IPS-18c (cell line): ENCODE data around the gene CHRNA1.
"Not testable (repeated sequence)": the region's sequence is repeated elsewhere in the genome, so short reads cannot be mapped to it uniquely, and the experiment has no call there.

Experiments used
- H3K4me3 ChIP-seq: 2 replicates; pipeline ENCODE4 v1.7.0; 2013; ENCODE audit warnings: low read depth, mild to moderate bottlenecking, low read length, moderate library complexity; ENCODE audit not compliant: insufficient read depth
- H3K9me3 ChIP-seq: one replicate; pipeline ENCODE4 v1.6.1; 2013; ENCODE audit warnings: mild to moderate bottlenecking, low read length, moderate library complexity; ENCODE audit not compliant: control insufficient read depth, insufficient read depth

The CHRNA1 gene

DNA sequence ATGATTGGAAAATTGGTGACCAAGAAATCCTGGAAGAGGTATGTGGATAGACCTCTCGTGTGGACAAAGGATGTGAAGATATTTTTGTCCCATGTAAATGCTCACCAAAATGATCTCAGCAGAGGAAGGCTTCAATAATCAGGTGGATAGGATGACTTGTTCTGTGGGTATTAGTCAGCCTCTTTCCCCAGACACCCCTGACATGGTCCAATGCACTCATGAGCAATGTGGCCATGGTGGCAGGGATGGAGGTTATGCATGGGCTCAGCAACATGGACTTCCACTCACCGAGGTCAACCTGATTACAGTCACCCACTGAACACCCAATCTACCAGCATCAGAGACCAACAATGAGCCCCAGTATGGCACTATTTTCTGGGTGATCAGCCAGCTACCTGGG, 20.2 kb downstream of the CHRNA1 start:
- no peaks in the 10 kb centered on the region for H3K9me3 ChIP-seq
- no peak overlapping the region for H3K4me3 ChIP-seq

DNA sequence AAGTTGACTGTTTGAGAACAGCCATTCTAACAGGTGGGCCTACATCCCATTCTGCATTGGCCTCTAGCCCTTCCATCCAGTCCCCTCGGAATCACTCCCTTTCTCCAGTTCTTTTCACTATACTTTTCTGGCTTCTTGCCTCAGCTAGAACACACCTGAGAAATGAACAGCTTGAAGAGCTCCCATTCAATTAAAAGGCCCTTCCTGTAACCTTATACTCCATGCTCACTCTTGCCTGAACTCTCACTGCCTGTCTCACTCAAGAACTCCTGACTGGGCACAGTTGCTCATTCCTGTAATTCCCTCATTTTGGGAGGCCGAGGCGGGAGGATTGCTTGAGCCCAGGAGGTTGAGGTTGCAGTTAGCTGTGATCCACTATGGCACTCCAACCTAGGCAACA, 23.6 kb downstream of the CHRNA1 start:
- Histone ChIP-seq H3K4me3 (no peak overlapping the region), H3K9me3 (no peaks in the 10 kb centered on the region)

DNA sequence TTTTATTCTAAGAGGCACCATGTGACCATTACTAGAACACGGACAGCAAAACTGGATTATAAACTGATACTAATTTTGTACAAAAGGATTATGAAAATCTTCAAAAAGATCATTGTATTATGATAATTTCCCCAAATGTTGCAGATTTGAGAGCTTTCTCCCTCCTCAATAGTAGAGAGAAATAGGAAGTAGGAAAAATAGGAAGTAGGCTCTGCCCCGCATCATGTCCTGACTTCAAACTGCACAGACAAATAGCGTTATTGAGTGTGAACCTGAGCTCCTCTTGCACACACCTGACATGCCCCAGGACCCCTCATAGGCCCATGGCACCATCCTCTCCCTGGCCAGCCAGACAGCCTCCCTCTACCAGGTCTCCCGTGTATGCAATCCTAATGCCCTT, 25.4 kb downstream of the CHRNA1 start:
- Histone ChIP-seq H3K9me3 (no peaks in the 10 kb centered on the region), H3K4me3 (no peak overlapping the region)

DNA sequence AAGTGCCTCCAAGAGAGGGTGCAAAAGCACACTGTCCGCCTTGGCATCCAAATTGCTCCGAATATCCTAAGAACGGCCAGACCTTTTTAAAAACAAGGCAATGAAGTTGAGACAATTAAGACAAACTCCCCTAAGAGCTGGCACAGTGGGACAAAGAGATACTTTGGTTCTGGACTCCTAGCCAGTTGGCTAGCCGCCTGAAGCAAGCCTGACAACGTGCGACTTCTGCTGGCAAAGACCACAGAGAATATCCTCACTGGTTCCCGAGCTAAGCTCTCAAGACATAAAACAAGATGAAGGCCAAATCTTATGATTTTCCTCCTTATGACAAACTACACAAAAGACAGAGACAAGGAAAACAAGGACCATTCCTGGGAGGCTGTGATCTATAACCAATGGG, 32.7 kb downstream of the CHRNA1 start:
- Histone ChIP-seq H3K9me3 (peaks cover 3% of the 10 kb centered on the region), H3K4me3 (no peak overlapping the region)

DNA sequence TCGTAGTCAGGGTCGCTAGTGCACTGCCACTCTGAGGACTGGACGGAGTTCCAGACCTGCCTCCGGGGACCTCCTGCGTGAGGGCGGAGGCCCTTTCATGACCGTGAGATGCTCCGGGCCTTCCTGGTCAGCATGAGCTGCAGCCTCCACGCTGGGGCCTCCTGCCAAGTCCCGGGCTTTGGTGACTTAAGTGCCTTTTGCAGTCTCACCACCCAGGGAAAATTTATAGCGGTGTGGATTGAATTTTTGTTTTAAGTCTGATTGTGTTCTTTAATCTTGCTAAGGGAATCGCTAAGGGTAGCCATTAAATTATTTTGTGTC, 33.6 kb downstream of the CHRNA1 start:
- Histone ChIP-seq H3K9me3 (peaks cover 3% of the 10 kb centered on the region), H3K4me3 (peak overlapping the region; percentile 75; the same call in 1 of the 2 replicates)

DNA sequence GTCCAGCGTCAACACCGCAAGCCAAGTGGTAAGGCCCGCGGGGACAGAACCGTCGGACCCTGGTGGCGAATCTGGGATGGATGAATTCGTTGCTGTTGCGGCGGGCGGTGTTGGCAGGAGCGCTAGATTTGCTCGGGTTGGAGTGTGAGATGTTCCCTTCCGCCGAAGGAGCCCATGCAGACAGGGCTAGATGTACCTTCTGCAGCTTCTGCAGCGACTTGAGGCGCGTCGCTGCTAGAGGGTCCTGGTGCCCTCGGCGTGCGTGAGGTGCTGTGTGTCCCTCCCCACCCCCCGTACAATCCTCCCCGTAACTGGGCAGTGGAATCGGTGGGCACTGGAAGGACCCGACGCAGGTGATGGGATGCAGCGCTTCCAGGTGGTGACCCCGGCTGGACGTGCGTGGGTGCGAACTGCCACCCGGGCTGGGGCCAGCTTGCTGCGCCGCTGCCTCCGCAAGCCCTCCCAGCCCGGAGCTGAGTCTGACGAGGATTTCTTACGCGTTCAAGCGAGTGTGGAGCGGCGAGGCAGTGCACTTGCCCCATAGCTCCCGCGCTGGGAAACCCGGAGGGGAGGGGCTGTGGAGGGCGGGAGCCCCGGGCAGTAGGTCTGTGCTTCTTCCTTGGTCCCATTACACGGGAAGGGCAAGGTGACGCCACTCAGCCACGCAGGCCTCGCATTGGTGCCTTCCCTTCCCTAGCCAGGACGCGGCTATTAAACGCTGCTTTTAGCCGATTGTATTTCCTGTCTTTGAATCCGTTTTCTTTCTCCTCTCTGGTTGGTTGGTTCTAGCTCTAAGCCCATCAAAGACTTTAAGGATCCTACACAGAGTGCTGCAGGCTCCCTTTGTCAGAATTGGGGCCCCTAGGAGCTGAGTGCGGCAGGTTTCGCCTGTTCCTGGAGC, 34.2 kb downstream of the CHRNA1 start:
- Histone ChIP-seq H3K4me3 (peak overlapping the region; percentile 75), H3K9me3 (peaks cover 3% of the 10 kb centered on the region)

DNA sequence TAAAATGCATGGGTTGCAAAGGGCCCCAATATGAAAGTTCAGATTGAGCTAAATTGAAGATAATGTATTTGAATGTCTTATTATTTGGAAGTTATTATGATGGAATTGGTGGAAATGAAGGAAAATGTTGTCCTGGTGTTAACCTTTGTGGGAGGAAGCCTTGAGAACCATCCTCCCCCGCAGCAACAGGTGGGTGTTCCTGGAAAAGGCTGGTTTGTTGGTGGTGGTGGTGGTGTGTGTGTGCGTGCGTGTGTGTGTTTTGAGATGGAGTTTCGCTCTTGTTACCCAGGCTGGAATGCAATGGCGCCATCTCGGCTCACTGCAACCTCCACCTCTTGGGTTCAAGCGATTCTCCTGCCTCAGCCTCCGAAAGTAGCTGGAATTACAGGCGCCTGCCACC, 36.2 kb downstream of the CHRNA1 start:
- Histone ChIP-seq H3K4me3 (no peak overlapping the region), H3K9me3 (peaks cover 3% of the 10 kb centered on the region)

DNA sequence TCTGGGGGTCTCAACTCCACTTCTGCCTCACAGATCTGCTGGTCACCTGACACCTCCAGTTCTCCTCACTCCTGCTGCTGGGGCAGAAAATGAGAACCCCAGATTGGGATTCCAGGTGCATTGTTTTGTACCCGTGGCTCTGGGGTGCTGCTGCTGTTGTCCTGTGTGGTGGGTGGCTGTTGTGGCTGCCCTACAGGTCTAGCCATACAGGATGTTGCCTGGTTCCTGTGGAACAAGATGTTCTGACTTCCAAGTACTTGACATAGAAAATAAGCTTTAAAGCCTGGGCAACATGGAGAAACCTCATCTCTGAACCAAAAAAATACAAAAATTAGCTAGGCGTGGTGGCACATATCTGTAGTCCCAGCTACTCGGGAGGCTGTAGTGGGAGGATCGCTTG, 38.1 kb downstream of the CHRNA1 start:
- H3K9me3 ChIP-seq, result peaks cover 3% of the 10 kb centered on the region

DNA sequence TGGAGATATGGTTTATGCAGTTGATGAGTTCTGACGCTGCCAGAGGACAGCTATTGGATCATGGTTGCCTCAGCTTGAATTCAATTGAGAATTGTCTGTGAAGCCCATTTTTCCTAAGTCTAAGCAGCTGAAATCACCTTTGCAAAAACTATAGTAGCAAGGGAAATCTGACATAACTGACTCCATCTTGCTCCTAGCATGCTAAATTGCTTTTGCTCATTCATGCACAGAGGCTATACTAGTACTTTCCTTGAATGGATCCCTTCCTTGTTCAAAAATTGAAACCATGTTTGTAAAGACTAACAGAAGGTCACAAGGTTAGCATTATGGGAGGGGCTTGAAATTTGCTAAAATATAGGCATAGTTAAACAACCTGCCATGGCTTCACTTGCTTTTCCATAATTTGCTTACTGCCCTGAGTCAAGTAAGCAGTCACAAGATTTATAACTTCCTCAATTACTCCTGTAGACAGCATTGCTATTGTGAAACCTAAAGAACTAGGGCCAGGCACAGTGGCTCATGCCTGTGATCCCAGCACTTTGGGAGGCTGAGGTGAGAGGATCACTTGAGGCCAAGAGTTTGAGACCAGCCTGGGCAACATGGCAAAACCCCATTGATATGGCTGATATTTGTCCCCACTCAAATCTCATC, 41.2 kb downstream of the CHRNA1 start:
- H3K4me3 ChIP-seq, result no peak overlapping the region
- no peaks in the 10 kb centered on the region for H3K9me3 ChIP-seq

More for the DNA sequence above, 38.1 kb downstream of the CHRNA1 start:
- no peak overlapping the region for H3K4me3 ChIP-seq

DNA sequence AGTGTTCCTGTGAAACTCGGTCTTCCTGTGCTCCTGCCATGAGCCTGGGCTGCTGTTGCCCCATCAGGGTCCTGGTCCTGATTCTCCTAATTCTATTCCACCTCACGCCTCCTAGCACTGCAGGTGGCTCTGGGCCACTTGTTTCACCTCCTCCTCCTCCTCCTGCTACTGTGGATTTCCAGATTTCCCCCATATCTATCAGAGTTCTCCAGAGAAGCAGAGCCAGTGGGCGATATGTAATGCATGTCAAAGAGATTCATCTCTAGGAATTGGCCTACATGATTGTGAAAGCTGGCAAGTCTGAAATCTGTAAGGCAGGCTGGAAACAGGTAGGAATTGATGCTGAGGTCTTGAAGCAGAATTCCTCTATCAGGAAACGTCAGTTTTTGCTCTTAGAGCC, 45.3 kb downstream of the CHRNA1 start:
- Histone ChIP-seq H3K9me3 (no peaks in the 10 kb centered on the region), H3K4me3 (no peak overlapping the region)

DNA sequence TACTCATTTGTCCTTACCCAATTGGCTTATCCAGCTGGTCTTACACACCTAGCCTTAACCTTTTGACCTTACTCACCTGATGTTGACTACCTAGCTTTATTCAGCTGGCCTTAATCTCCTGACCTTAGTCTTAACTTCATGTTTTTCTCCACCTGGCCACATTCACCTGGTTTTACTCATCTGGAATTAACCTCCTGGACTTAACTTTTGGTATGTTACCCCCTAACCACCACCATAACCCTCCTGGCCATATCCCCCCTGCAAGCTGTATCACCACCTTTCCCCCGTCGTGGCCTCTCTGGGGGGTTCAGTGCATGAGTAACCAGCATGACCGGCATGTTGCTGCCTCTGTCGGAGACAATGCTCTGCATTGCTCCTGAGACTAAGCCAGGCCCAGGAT, 45.7 kb downstream of the CHRNA1 start:
- no peaks in the 10 kb centered on the region for H3K9me3 ChIP-seq
- H3K4me3 ChIP-seq, result no peak overlapping the region

DNA sequence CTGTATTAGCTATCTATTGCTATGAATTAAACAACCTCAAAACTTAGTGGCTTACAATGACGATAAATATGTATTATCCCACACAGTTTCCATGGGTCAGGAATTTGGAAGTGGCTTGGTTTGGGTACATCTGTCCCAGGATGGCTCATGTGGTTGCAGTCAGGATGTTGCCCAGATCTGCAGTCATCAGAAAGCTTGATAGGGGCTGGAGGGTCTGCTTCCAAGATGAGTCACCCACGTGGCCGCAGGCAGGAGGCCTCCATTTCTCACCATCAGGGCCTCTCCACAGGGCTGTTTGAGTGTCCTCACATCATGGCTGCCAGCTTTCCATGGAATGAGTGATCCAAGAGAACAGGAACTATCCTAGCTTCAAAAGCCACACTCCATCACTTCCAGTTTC, 46.4 kb downstream of the CHRNA1 start:
- H3K9me3 ChIP-seq, result no peaks in the 10 kb centered on the region
- H3K4me3 ChIP-seq, result no peak overlapping the region

DNA sequence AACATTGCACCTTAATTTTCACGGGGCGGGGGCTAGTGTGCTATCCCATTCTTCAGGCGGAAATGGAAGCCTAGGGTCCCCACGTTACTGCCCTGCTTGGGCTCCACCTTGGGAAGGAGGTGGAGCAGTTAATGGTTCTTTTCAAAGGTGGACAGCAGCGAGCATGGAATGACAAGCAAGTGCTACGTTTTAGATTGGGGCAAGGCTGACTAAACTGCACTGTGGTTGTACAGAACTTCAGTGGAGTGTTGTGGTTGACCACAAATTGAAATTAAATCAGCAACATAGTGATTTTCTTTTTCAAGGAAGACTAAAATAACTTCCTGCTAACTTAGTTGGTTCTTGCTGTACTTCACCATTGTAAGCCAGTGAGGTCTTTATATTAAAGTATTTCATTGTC, 47.0 kb downstream of the CHRNA1 start:
- no peaks in the 10 kb centered on the region for H3K9me3 ChIP-seq
- no peak overlapping the region for H3K4me3 ChIP-seq

DNA sequence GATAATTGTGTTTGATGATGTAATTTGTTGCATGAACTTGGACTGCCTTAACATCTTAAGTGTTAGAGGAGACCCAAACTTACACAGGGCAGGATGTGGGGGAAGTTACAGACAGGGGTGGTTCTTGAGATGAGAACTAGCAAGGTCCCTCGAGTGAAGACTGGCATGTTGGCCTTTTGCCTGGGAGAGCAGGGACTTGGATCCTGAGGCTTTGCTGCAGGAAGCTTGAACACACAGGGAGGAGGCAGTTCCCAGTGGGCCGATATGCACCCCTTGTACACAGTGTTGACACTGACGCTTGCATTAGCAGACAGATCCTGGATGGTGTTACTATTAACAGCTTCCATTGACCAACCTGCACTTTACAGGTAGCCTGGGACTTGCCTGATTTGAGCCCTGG, 47.5 kb downstream of the CHRNA1 start:
- H3K9me3 ChIP-seq, result no peaks in the 10 kb centered on the region
- H3K4me3 ChIP-seq, result no peak overlapping the region

DNA sequence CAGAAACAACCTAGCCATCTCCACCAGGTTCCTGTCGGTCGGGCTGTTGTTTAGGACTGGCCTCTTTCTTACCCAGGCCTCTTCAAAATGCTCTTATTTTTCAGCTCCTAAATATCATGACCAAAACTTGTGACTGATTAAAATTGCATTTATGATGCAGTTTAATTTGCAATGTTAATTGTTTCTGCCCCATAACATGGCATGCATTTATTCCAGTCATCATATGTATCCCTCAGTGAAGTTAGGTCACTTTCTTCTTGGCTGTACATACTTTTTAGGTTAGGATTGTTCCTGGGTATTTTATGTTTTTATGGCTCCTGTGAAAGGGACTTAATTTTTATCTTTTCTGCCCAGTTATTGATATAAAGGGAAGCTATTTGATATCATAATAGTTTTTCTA, 50.6 kb downstream of the CHRNA1 start:
- no peak overlapping the region for H3K4me3 ChIP-seq

DNA sequence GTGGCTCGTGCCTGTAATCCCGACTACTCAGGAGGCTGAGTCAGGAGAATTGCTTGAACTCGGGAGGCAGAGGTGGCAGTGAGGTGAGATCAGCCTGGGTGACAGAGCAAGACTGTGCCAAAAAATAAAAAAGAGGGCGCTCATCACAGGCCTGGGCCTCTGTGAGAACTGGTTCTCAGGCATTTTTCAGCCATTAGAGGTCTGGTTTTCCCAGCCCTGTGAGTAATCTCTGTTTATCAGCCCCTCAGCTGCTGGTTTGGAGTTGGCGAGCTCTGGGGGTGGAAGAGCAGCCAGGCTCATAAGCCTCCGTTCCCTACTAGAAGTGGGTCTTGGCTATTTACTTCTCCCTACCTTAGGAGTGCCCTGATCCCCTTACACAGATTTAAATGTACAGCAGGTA, 53.1 kb downstream of the CHRNA1 start:
- no peaks in the 10 kb centered on the region for H3K9me3 ChIP-seq
- no peak overlapping the region for H3K4me3 ChIP-seq

More for the DNA sequence above, 50.6 kb downstream of the CHRNA1 start:
- H3K9me3 ChIP-seq, result no peaks in the 10 kb centered on the region

DNA sequence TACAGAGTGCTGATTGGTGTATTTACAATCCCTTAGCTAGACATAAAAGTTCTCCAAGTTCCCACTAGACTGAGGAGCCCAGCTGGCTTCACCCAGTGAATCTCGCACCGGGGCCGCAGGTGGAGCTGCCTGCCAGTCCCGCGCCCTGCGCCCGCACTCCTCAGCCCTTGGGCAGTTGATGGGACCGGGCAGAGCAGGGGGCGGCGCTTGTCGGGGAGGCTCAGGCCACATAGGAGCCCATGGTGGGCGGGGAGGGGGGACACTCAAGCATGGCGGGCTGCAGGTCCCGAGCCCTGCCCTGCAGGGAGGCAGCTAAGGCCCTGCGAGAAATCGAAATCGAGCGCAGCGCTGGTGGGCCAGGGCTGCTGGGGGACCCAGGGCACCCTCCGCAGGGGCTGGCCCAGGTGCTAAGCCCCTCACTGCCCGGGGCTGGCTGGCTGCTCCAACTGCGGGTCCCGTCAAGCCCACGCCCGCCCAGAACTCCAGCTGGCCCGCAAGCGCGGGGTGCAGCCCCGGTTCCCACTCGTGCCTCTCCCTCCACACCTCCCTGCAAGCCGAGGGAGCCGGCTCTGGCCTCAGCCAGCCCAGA, 54.8 kb downstream of the CHRNA1 start:
- H3K9me3 ChIP-seq, H3K4me3 ChIP-seq: not testable (repeated sequence)

DNA sequence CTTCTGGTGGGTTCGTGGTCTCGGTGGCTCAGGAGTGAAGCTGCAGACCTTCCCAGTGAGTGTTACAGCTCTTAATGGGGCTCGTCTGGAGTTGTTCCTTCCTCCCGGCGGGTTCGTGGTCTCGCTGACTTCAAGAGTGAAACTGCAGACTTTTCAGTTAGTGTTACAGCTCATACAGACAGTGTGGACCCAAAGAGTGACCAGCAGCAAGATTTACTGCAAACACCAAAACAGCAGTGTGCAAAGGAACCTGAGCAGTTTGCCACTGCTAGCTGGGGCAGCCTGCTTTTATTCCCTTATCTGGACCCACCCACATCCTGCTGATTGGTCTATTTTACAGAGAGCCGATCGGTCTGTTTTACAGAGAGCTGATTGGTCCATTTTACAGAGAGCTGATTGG, 55.6 kb downstream of the CHRNA1 start:
- no peaks in the 10 kb centered on the region for H3K9me3 ChIP-seq
- no peak overlapping the region for H3K4me3 ChIP-seq
